NCI-H2171 treated with DMSO at 0.1 percent for 48 hours (cell line): ENCODE data around the gene ARL9.
A peak's percentile ranks its signal among the peaks of the same experiment; 100 is the strongest.

ENCODE experiments used
- DNase-seq: peaks from one replicate; lab custom pipeline; 2025; lab: John Stamatoyannopoulos, UW

The ARL9 gene

GRCh38 chr4:56531823-56532222, 26.2 kb downstream of the ARL9 start:
- DNase-seq = no peak

GRCh38 chr4:56532239-56532638, 26.6 kb downstream of the ARL9 start:
- no peak for DNase-seq

- no peak for DNase-seq
These were observed 30.3 kb downstream of the ARL9 start for GRCh38 chr4:56535915-56536314.

GRCh38 chr4:56537147-56537546, 31.6 kb downstream of the ARL9 start:
- no peak for DNase-seq

GRCh38 chr4:56540826-56541225, 35.2 kb downstream of the ARL9 start:
- DNase-seq = no peak

GRCh38 chr4:56544573-56545131, 39.1 kb downstream of the ARL9 start:
- DNase-seq = peak; percentile 56

GRCh38 chr4:56550642-56551041, 45.1 kb downstream of the ARL9 start:
- DNase-seq = no peak

GRCh38 chr4:56551516-56551915, 45.9 kb downstream of the ARL9 start:
- no peak for DNase-seq

- DNase-seq = no peak
These were observed 46.7 kb downstream of the ARL9 start for GRCh38 chr4:56552273-56552672.

- DNase-seq = no peak
These were observed 64.5 kb downstream of the ARL9 start for GRCh38 chr4:56570041-56570440.
